Measurements from ENCODE around the gene MAD2L2.

MAD2L2 gene

DNA sequence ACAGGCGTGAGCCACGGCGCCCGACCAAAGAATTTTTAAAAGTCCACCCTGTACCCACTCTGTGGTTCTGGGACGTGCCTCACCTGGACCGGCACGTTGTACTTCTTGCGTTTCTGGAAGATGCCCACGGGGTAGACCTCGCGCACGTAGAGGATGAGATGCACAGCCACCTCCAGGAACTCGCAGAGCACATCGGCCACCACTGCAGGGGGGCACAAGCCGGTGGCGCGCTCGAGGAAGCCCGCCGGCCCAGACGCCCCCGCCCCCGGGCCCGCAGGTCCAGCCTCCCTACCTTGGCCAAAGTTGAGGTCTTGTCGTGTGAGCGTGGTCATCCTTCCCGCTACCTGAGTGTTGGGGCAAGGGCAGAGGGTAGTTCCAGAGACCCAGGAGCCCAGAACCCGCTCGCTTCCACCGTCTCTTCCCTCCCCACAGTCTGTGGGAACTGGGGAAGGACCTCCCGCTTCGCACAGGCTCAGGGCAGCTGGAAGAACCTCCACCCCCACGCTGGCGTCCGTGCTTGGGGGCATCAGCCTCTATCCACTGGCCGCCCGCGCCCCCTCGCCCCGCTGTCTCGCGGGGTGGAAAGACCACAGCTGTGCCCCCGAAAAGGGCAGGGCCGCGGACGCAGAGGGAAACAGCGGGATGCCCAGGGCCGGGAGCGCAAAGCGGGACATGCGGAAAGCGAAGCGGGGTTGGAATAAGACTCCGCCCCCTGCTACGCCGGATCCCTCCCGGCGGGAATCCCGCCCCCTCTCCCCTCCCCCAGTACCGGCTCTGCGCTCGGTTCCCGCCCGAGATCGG lies 478 bp downstream of the MAD2L2 start:
- DNase-seq: no peak

DNA sequence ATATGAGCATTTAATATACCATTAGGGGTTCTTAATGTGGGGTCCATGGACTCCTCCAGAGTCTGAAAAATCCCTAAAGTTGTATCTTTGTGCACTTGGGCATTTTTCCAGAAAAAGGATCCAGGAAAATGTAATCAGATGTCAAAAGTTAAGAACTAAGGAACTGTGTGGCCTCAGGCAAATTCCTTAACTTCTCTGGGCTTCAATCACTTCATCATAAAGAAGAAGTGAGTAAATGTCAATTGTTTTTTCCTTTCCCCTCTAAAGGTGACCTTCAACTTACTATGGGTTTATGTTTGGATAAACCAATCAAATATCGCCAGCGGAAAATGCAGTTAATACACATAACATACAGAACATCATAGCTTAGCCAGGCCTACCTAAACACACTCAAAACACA lies 2.5 kb downstream of the MAD2L2 start:
- DNase-seq: no peak

DNA sequence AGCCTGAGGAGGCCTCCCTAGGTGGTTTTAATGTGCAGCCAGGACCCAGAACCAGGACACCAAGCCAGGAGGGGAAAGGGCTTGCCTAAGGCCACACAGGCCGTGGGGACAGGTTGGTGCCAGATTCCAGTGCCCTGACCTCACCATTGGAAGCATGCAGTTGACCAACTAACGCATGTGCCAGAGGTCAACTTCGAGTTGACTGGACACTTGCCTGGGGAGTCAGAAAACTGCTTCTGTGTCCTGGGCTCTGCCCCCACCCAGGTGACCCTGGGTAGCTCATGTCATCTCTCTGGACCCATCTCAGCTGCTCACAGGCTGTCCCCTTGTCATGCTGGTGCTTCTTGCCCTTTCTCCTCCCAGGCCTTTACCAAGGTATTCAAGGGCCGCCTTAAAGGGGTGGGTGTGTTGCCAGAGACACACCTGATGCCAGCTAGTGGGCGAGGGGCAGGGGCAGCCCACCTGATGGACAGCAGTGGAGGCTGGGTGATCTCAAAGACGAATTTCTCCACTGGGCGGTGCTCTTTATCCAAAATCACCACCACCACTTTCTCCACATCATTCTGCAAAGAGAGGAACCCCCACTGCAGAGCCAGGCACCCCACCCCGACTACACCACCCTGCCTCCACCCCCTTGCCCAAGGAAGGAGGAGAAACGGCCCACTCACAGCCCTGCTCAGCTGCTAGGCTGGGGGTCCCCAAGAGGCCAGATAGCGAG lies 4.4 kb downstream of the MAD2L2 start:
- no peak for DNase-seq

DNA sequence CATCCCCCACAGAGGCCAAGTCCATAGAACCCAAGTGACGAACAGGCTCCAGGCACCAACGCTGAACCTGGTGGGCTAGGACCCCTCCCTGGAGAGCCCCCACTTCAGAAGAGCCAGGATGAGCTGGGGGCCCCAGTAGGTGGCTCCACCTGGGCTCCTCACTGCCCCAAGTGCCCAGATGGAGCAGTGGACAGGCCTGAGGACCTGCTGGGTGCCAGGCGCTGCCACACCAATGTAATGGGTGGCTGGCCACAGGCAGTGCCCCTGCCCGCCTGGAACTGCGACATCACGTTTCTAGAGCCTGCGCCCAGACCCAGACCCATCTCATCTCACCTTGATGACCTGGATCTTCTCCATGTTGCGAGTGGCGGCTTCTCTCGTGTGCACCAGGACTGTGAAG lies 5.6 kb downstream of the MAD2L2 start:
- no peak for DNase-seq

DNA sequence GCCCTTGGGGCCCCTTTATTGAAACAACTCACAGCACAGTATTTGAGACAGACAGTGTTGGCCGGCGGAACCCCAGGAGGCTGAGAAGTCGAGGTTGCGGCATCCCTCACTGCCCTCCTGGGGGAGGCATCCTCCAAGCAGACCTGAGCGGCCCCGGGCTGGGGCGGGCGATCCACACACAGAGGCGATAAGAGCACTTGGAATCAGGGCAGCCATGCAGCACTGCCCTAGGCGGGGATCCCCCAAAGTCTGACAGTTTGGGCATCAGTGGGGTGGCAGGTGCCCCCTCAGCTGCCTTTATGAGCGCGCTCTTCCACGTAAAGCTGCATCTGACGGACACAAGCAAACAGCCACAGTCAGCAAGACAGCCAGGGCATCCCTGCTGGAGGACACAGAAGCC lies 6.5 kb downstream of the MAD2L2 start:
- DNase-seq: no peak

DNA sequence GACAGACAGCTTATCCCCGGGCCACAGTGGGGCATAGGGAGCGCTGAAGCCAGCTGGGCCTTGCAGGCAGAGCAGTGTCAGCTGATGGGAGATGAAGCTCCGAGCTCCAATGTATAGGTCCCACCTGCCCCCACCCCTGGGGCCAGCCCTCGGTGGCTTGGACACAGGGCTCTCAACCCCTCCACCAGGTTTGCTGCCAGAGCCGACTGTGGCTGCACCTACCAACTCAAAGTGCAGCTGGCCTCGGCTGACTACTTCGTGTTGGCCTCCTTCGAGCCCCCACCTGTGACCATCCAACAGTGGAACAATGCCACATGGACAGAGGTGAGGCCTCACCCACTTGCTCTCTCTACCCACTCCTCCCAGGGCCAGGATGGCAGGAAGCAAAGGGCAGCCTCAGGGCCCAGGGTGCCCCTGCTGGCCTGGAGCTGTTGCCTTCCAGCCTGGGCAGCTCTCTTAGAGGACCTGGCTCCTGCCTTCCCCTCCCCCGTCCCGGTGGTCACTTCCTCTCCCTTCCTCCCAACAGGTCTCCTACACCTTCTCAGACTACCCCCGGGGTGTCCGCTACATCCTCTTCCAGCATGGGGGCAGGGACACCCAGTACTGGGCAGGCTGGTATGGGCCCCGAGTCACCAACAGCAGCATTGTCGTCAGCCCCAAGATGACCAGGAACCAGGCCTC lies 7.7 kb downstream of the MAD2L2 start:
- no peak for DNase-seq

DNA sequence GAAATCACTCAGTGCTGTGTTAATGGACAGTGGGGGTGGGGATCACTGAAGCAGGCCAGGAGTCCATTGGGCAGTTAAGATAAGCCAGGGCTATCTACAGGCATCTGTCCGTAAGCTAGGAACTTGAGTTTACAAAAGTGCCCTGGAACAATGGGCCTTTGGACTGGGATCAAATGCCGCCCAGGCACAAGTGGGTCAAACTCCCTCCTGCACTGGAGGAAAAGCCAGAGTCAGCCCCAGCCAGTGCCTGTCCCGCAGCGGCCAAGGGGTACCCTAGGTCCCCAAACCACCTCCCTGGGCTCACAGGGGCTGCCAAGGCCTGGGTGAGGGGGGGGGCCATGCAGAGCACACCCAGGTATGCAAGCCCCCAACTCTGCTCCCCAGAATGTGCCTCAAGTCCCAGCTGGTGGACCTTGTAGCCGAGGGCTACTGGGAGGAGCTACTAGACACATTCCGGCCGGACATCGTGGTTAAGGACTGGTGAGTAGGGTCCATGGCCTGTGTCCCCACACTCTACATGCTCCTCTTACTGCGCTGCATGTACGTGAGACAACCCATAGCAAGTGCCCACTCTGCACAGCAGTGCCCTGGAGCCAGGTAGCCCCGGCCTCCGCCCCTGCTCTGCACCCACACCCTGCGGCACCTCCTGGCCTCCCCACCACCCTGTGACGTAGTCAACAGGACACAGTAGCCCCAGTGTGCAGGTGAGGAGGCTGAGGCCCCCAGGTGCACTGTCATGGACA lies 9.2 kb downstream of the MAD2L2 start:
- DNase-seq: no peak

DNA sequence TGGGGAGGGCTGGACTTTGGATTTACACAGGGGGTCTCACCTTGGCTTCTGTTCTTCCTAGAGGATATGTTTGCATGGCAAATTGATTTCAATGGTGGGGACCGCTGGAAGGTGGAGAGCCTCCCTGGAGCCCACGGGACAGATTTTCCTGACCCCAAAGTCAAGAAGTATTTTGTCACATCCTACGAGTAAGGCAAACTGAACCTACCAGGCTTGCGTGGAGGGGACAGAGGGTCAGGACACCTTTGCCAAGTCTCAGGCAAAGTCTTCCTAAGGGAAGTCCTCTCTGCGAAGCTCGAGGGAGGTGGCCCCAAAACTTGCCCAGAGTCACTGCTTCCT lies 9.8 kb downstream of the MAD2L2 start:
- DNase-seq: no peak

DNA sequence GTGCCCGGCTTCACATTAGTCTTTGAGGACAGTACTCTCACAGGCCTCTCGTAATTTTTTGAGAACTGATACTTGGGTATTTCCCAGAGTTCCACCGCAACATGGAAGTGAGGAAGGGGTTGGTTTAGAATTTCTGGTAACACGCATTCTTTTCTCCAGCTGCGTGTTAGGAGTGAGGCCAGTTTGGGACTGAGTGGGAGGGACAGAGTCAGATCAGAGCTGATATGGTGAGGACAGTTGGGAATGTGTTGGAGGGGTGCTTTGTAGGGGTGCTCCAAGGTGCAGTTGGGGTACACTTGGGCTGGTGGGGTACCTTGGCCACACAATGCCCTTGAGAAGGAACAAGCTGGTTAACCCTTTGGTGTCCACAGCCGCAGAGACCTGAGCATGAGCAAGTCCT lies 10.2 kb downstream of the MAD2L2 start:
- no peak for DNase-seq

DNA sequence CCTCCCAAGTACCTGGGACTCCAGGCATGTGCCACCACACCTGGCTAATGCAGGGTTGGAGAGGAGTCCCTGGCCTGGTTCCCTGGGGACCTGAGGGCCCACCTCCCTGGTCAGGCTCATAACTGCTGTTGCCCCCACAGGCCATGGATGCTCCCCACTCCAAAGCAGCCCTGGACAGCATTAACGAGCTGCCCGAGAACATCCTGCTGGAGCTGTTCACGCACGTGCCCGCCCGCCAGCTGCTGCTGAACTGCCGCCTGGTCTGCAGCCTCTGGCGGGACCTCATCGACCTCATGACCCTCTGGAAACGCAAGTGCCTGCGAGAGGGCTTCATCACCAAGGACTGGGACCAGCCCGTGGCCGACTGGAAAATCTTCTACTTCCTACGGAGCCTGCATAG lies 12.4 kb downstream of the MAD2L2 start:
- DNase-seq: no peak

DNA sequence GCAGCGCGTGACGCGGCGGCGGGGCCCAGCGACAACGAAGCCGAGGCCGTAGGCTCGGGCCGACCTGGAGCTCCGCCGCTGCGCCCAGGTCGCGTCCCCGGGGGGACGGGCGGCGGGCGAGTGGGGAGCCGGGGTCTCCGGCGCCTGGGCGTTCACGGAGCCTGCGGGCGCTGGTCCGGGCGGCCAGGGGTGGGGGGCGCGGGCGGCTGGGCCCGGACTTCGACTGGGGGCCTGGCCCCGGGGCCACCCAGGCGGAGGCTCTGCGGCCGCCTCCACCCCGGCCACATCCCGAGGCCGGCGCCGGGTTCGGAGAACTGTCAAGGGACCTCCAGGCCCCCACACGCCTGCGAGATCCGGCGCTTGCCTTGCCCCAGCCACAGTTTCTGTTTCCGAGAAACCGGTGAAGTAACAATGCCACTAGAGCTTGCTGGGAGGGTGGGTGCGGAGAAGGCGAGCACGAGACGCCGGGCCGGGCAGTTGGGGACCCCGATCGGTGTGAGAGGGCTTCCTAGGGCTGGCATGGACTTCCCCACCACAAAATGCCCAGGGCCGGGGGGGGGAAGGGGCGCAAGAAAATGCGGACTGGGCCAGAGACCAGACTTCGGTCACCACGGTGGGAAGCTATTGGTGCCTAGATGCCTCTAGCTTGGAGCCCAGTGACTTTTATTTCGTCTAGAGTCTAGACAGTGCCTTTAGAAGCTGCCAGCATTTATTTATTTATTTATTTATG lies 16.4 kb downstream of the MAD2L2 start:
- no peak for DNase-seq

DNA sequence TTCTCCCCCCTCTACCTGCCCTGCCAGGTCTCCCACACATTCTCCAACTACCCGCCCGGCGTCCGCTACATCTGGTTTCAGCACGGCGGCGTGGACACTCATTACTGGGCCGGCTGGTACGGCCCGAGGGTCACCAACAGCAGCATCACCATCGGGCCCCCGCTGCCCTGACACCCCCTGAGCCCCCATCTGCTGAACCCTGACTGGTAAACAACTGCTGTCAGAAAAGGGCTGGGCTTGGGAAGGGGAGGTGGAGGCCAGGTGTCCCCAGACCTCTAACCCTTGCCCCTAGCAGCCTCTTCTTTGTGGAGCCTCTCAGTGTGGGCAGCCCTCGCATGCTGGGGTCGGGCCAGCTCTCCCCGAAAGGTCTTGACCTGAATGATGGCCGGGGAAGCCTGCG lies 19.8 kb downstream of the MAD2L2 start:
- no peak for DNase-seq

DNA sequence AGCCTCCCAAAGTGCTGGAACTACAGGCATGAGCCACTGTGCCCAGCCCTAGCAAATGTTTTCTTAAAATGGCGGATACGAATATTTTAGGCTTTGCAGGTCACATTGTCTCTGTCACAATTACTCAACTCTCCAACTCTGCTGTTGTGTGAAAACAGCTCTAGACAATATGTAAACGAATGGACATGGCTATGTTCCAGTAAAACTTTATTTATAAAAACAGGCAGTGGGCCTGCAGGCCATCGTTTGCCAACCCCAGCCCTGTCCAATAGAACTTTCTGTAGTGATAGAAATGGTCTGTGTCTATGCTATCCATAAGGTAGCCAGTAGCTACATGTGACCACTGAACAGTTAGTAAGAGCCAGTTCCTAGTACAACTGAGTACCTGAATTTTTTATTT lies 21.2 kb downstream of the MAD2L2 start:
- no peak for DNase-seq

DNA sequence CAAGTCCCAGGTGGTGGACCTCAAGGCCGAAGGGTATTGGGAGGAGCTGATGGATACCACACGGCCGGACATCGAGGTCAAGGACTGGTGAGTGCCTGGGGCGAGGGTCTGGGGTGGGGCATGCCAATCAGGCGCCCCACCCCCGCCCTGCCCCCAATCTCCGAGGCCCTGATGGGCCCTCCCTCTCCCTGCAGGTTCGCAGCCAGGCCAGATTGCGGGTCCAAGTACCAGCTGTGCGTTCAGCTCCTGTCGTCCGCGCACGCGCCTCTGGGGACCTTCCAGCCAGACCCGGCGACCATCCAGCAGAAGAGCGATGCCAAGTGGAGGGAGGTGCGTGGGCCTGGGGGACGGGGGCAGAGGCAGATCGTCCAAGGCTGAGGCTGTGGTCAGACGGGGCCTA lies 22.4 kb downstream of the MAD2L2 start:
- no peak for DNase-seq

DNA sequence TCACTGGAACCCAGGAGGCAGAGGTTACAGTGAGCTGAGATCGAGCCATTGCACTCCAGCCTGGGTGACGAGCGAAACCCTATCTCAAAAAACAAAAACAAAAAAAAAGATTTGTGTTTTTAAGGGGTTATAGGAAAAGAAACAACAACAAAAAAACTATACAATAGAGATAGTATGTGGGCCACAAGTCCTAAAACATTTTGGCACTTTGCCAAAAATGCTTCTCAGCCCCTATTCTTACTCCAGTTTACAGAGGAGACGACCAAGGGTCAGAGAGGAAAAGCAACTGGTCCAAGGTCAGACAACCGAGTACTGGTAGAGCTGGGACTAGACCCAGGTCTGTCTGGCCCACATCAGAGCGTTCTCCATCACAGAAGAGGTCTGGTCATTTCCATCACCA lies 23.3 kb downstream of the MAD2L2 start:
- no peak for DNase-seq

DNA sequence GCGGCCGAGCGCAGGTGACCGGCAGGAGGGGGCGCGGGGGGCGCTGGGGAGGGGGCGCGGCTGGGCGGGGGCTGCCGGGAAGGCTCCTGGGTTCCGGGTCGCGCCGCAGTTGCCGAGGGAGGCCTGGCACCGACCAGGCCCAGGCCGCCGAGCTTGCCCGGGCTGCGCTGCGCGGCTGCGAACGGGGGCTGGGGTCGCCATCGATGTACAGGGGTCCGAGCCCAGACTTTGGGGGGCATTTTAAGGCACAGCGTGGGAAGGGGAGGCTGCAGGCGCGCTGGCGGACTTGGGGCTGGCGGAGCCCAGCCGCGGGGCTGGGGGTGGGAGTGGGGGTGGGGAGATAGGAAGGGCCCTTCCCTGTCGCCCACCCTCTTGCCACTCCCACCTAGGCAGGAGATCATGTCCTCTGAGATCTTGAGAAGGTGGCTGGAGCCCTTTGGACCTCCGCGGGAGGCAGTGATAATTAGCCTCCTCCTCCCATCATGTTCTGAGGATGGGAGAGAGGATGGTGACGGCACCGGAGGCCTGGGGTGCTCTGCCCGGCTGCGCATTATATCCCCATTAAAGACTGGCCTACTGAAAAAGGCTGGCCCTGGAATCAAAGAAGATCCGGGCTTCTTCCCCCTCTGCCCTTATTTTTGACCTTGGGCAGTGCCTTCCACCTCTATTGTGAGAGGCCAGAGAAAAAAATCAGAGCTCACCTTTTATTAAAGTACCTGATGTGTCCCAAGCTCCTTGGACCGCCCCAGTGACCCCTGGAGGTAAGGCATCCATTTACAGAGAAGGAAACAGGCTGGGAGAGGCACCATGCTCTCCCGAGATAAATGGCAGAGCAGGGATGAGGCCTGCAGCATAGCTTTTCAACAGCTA lies 25.8 kb downstream of the MAD2L2 start:
- DNase-seq: no peak

DNA sequence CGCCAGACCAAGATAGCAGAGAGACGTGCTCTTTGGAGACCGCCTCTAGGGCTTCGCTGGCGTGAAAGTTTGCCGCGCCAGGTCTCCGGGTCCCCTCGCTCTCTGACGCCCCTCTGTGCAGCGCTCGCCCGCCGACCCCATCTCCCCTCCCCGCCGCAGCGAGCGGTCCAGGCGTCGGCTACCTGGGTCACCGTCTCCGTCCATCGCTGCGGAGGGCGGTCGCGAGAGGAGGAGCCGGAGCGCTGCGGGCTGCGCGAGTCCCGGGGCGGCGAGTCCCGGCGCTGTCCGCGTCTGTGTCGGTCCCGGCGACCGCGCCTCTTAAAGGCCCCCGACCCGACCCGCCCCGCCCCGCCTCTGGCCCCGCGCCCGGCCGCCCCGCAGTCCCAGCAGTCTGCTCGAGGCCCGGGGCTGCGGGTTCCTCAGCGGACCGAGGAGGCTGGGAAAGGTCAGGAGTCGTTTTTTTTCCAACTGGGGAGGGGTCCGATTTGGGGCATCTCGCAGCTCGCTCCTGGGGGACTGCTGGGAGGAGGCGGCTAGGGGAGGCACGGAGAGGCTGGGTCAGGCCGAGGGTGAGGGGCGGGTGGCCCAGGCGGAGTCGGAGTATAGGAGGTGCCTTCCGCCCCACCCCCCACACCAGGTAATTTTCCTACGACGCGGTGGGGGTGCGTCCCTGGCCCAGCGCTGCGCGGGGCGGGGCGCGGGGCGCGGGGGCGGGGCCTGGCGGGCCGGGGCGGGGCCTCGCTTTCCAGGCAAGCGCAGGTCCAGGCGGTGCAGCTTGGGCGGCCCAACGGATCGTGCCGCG lies 26.6 kb downstream of the MAD2L2 start, which contains the start of the genes FBXO2 and FBXO44:
TSS of gene FBXO2 (minus strand) at position 293 of the 802 bp plus-strand sequence. CDS start at position 204, 89 bp downstream.
TSS of gene FBXO44 (plus strand) at position 741 of the 802 bp plus-strand sequence. CDS start 959 bp downstream, outside the sequence.
- DNase-seq: no peak

DNA sequence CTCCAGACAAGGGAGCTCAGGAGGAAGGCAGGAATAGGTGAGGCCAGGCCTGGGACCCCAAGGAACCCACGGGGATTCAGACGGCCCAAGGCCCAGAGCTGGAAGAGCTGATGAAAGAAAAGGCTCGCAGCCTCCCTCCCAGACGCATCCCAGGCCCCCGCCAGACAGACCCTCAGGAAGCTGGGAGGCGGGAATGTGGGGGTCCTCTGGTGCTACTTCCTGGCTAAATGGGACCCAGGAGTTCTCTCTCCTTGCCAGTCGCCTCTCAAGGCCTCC lies 27.1 kb downstream of the MAD2L2 start:
- DNase-seq: no peak

DNA sequence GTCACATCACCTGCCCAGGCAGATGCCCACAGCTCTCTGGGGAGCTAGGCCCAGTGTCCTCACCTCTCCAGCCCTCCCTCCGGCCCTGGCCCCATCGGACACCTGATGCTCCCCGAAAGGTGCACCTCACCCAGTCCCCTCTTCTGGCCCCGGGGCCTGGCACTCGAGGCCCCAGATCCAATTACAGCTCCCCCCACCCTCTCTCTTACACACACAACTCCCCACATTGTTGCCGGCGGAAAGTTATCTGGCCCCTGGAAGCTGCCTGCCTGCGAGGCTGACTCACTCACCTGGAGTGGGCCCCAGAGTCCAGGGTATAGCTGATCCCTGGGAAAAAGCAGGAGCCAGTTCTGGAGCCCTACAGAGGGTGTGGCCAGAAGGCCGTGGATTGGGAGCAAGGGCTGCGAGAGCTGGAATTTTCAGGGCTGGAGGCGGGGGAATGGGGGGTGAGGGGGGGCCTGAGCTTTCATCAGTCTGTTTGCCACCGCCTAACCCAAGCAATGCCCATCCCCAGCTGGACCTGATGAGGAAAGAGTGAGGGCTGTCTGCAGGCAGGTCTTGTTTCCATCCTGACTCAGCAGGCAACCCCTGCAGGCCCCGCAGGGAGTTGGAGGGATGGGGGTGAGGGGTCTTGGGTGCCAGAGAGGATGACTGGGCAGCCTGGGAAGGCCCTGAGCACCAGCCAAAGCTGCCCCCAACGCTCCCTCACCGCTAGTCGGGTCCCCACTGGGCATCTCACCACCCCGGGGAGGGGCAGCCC lies 27.7 kb downstream of the MAD2L2 start:
- DNase-seq: no peak

DNA sequence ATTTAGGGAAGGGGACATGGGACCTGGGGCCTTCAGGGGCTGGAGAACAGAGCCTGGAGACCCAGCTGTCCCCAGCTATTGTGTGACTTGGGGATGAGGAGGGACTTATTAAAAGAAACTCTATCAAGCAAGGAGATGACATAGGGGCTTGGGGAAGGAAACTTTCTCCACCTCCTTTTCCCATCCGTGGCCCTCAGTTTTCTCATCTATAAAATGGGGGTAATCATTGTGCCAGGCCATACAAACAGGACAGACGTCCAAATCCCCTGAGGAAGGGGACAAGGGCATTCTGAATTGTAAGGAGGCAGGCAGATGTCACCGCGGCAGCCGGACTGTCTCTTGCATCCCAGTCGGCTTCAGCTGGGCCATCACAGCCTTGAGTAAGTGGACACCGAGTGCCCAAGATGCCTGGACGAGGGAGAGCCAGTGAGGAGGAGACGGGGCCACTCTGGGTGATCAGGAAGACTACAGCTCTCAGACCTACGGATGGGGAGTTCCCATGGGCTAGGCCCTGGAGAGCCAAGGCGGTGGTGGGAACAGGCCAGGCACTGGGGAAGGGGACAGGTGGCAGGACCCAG lies 28.7 kb downstream of the MAD2L2 start:
- no peak for DNase-seq
